GM12878 (cell line): ENCODE measurements around the gene MDN1.

Experiments used
- GABPA ChIP-seq: IDR thresholded peaks from 2 replicates; pipeline ENCODE4 v1.6.1; 2014; ENCODE audit warnings: antibody characterized with exemption, low read depth, mild to moderate bottlenecking, inconsistent platforms
- YY1 ChIP-seq: IDR thresholded peaks from 2 replicates; pipeline ENCODE4 v1.6.1; 2011; ENCODE audit warnings: low read depth, mild to moderate bottlenecking, low read length

DNA sequence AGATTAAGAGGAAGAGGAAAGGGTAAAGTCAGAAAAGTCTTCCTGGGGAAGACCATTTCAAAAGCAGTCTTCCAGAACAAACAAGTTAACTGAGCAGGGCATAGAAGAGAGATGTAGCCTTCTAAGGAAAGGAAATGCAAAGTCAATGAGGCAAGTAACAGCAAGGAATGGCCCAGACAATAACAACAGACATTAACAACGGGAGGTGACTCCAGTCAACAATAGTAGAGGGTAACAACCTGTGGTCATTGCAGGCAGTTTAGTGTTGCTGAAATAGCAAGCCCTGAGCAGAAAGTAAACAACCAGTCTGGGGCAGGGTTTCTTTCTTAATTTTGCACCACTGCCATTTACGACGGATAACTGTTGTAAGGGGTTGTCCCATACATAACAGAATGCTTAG, 2.1 kb downstream of the MDN1 start:
- TF ChIP-seq GABPA = no peak
- no peak for TF ChIP-seq YY1
